ENCODE results near the gene ZNF280C.

Gene ZNF280C

GRCh38 chrX:130228871-130229270, 39.8 kb downstream of the ZNF280C start:
- TF ChIP-seq CTCF (conservative IDR thresholded peaks at IDR 0.05; ENCODE audit: low read depth, low read length) = no peak
- DNase-seq (ENCODE audit: low read depth) = no peak

GRCh38 chrX:130224810-130225209, 43.9 kb downstream of the ZNF280C start:
- no peak overlapping the region for H3K4me3 ChIP-seq (ENCODE audit: low read depth, low read length)
- TF ChIP-seq CTCF (conservative IDR thresholded peaks at IDR 0.05; ENCODE audit: low read depth, low read length) = no peak
- peak; percentile 36 for DNase-seq (ENCODE audit: low read depth)

More at GRCh38 chrX:130228871-130229270, 39.8 kb downstream of the ZNF280C start:
- no peak overlapping the region for H3K4me3 ChIP-seq (ENCODE audit: low read depth, low read length)

GRCh38 chrX:130216320-130216719, 52.4 kb downstream of the ZNF280C start:
- no peak for TF ChIP-seq CTCF (conservative IDR thresholded peaks at IDR 0.05; ENCODE audit: low read depth, low read length)
- peak; percentile 7 for DNase-seq (ENCODE audit: low read depth)
- no peak overlapping the region for H3K4me3 ChIP-seq (ENCODE audit: low read depth, low read length)

DNA sequence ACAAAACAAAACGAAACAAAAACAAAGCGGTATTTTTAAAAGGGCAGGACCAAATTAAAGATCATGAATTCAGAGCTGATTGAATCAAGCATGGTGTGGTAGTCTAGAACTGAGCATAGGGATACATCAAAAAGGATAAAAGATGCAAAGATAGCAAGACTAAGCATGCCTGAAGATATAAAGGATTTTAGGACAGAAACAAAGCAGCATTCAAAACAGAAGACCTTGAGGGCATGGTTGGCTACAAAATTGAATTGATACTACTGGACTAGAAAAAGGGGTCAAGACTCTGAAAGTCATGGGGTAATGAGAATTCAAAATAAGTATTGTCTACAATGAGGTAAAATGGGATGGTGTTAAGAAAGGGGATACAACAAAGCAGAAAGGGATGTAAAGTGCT, 55.3 kb downstream of the ZNF280C start:
- no peak for DNase-seq (ENCODE audit: low read depth)
- H3K4me3 ChIP-seq (ENCODE audit: low read depth, low read length) = no peak overlapping the region
- no peak for TF ChIP-seq CTCF (conservative IDR thresholded peaks at IDR 0.05; ENCODE audit: low read depth, low read length)

GRCh38 chrX:130212371-130212770, 56.3 kb downstream of the ZNF280C start:
- no peak overlapping the region for H3K4me3 ChIP-seq (ENCODE audit: low read depth, low read length)
- no peak for TF ChIP-seq CTCF (conservative IDR thresholded peaks at IDR 0.05; ENCODE audit: low read depth, low read length)
- no peak for DNase-seq (ENCODE audit: low read depth)

DNA sequence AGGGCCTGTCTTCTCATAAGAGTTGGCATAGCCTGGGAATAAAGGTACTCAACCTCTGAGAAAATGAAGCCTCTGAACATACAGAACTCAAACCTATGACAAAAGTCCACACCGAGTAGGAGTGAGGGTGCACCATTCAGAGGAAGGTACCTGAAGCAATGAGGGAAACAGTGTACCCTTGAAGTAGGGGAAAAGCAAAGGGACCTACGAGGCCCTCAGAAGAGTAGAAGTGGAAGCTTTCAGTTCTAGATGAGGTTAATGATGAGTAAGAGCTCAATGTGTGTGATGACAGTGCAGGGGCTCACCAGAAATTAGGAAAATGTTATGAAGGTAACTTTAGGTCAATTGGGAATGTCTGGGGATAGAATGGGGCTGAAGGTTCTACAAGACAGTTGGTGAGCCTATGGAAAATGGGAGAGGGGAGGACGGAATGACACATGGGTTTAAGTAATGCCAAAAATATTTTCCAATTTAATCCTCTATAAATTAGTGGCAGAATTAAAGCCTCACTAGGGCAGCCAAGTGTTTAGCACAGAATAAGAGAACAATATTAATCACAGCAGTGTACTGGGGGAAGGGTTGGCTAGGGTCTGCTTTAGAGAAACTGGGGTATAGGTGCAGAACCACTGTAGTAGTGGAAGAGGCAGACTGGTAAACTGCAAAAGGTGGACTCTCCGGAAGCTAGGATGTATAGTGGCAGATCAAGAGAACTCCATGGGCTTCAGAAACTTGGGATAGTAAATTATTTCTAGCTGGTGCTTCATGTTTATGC, 57.1 kb downstream of the ZNF280C start:
- DNase-seq (ENCODE audit: low read depth) = no peak
- no peak for TF ChIP-seq CTCF (conservative IDR thresholded peaks at IDR 0.05; ENCODE audit: low read depth, low read length)
- no peak overlapping the region for H3K4me3 ChIP-seq (ENCODE audit: low read depth, low read length)

- DNase-seq (ENCODE audit: low read depth) = no peak
- no peak overlapping the region for H3K4me3 ChIP-seq (ENCODE audit: low read depth, low read length)
- no peak for TF ChIP-seq CTCF (conservative IDR thresholded peaks at IDR 0.05; ENCODE audit: low read depth, low read length)
Observed at GRCh38 chrX:130204647-130205046, 64.1 kb downstream of the ZNF280C start.
